HG02884 (cell line): ENCODE measurements around the gene AGAP1.

Experiments used
- ATAC-seq: cut with Tn5 transposase; IDR thresholded peaks from one replicate; pipeline ENCODE4 v1.9.1; 2021; ENCODE audit warnings: mild to moderate bottlenecking, moderate library complexity; ENCODE audit not compliant: unreplicated experiment

AGAP1 gene

DNA sequence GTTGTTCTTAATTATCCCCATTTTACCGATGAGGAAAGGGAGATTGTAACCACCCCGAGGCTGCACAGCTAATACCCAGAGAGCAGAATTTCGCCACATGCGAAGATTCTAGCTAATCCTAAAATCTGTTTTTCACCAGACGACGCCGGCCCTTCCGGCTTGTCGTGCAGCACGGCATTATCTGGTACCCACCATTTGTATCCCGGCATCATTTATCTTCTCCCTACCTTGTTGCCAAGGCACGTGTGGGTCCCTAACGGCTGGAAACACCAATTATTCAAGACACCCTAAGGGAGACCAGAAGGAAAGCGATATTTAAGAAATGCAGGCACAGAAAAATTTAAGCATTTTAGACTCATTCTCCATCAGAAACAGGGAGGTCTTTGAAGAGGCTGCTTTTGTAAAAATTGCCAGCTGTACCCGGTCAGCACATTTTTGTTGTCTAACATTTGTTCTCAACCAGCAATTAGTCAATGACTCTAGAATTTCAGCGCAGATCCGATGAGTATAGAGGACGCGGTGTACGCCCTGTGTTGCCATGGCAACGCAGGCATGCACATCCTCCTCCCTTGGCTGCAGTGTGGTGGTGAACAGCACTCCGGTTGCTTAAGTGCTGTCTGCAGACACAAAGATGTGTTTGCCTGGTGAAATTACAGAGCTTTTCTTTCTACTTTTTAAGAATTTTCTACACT is 111.6 kb downstream of the AGAP1 start:
- ATAC-seq: no peak

DNA sequence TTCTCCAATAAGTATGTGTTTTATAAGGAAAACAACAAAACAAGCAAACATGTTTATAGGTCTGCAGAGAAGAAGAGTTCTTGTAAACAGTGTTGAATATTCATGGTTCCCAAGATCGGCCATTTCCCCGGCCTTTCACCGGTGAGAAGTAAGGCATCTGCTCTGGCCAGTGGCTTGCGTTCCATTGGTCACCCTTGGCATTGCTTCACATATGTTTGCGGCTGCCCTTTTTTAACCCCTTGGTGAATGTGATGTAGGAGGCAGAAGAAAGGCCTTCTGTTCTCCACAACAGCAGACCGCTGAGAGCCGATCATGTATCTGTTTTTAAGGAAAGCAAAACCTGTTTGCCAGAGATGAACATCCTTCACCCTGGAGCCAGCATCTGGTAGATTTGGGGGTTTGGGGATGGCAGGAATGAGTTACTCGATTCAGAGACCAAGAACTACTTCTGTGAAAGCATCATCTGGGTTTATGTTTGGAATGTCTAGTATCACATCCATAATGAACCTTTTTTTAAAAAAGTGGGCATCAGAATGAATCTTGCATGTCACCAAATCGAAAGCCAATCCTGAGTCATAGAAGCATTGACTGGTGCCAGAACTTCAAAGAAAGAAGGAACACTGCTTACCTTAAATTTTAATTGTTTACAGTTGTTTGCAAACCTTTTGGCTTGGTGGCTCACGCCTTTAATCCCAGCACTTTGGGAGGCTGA is 112.3 kb downstream of the AGAP1 start:
- no peak for ATAC-seq

DNA sequence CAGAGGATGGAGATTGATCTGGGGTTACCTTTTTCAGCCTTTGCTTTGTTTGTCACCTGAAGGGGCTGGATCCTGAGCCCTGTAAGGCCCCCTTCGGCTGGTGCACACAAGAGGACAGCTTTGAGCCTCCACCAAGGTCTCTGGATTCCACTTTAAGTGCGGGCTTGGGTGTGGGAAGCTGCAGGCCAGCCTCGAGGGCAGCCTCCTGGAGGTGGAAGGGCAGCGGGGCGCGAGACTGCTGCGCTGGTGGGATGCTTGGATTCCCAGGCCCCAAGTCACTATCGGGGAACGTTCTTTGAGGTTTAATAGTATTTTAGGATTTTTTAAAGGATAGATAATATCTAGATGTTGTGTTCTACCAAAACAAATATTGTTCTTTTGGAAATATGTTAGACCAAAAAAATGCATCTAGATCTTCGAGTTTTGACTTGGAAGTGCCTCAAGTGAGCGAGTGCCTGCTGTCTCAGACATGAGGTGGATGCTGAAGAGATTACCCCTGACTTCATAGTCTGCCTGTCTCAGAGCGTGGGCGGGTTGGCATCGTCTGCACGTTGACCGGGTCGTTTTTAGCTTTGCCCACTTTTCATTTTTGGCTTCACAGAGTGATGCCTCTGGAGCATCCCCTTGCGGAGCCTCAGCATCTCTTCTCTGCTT is 113.8 kb downstream of the AGAP1 start:
- ATAC-seq: no peak

DNA sequence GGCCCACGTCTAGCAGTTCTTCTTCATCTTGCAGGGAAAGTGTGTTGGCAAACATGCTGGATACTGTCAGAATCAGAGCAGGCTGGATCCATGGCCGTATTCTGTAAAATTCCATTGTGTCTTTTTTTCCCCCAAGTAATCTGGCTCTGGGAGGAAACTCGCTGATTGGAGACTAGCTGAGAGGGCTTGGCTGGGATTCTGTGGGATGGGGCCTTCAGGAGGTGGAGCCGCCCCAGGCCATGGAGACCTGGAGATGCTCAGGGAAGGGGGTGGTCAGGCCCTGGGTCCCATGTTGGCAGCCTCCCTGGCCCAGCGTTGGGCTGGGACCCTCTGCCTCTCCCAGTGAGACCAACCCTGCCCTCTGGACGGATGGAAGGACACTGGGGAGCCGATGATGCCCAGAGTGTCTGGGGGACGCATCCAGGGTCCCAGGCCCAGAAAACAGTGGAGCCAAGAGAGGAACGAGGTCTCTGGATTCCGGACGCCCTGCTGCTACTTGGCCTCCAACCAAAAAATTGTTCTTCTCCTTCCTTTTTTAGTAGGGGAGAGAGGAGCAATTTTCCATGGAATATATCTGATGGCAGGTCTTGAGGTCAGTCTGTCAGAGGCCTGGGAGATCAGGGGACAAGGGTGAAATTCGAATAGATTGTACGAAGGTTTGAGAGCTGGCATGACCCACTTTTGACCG is 114.5 kb downstream of the AGAP1 start:
- no peak for ATAC-seq

DNA sequence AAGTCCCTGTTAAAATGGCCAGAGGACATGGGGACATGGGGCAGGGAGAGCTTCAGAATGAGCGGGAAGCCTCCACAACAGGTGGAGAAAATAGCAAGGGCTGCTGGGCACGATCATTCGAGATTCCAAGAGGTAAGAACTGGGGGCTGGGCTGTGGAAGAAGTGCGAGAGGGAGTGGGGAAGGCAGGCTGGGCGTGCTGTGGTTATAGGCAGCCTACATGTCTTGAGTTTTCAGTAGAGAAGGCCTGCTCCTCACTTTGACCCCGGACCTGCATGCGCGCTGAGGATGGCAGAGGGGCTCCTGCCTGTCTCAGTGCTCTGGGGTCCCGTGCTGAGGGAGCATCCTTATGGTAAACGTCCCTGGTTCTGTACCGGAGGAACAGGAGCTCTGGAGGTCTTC is 115.5 kb downstream of the AGAP1 start:
- no peak for ATAC-seq

DNA sequence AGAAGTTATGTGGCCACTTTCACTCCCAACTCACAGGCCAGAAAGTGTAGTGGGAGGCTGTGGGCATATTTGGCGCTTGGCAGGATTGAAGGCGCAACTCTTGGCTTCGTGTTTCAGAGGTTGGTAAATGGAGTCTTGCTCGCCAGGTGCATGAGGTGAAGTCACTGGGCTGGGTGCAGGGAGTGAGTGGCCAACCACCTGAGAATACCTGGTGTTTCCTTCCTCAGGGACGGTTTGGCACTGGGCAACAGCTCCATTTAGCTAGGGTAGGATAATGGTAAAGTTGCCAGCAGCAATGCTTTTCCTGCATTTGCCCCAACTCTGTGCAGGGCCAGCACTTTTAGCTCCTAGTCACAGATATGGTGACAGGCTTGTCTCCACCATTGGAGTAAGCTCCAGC is 115.9 kb downstream of the AGAP1 start:
- ATAC-seq: no peak

DNA sequence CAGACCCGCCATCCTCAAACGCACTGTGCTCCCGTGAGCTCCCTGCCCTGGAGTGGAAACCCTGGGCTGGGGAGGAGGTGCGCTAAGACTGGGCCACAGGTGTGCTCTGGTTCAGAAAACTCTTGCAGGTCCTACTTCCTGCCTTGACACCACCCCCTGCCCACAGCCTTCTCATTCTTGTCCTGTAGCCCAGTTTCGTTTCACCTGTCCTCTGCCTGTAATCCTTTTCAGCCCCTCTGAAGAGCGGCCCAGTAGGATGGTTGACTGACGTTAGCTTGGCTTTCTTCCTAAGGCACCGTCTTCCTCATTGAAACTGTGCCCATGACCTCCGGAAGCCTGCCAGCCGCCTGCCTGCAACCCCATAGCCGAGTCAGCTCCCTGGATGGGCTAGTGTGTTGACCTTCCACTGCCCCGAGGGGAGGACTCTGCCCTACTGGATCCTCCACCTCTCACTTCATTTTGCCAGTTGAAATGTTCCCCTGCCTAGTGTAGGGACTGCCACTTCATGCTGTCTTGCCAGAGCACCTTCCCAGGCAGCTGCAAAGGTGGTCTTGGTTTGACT is 116.9 kb downstream of the AGAP1 start:
- ATAC-seq: no peak

DNA sequence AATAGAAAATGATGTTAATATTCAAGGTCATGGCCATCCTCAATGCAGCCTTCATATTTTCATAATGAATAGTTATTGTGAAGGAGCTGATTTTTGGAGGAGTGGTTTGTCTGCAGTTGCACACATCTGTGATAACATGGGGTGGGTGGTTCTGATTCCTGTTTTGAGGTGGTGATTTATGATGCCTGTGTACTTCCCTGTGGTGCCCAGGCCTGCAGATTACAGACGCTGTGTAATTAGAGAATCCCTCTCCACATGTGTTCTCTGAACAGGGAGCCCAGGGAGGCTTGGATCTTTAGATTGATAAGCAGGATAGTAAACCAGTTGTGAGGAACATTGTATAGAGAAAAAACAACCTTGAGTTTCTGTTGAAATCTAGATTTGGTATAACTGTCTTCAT is 117.5 kb downstream of the AGAP1 start:
- ATAC-seq: no peak

DNA sequence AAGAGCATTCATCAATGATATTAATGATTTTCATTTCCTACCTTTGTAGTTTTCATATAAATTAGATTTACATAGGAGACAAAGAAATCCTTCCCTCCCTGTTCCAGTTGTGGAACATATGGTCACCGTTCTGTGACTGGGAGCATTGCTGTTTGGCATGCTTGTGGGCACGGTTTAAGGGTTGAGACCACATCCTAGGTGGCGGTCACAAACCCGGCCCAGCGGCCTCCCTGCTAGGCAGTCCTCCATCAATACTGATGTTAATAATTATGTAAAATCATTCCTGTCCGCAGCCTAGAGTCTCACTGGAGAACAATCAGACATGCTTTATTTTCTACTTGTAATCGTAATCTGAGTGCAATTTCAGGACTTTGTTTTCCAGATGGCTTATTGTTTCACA is 117.9 kb downstream of the AGAP1 start:
- ATAC-seq: no peak

DNA sequence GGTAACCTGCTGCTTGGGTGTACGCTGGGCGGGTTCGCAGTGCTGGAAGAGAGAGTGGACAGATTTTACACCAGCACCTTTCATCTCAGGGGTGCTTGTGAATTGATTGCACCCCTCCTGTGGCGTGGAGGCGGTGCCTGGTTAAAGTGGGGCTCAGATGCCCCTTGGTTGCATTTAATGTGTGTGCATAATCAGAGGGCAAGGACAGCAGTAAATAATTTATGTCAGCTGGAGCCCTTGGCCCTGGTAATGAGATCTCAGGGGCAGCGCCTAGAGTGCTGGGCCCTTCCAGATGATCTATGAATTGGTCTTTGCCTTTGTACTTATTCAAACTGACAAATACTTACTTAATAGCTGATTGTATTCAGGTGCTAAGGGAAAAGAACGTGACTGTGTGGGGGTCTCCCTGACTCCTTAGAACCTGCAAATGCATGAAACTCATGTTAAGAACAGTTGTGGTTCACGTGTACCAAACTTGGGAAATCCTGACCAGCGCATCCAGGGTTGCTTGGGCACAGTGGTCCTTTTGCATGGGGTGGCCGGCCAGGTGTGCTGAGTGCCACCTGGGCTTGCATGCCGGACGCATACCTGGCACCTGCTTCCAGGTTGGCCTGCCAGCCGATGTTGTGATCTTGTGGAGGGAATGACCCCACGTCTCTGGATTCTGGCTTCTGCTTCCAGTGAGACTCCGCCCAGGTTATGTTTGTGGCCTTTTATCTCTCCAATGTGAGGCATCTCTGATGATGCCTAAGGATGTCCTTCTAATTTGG is 118.5 kb downstream of the AGAP1 start:
- ATAC-seq: no peak

DNA sequence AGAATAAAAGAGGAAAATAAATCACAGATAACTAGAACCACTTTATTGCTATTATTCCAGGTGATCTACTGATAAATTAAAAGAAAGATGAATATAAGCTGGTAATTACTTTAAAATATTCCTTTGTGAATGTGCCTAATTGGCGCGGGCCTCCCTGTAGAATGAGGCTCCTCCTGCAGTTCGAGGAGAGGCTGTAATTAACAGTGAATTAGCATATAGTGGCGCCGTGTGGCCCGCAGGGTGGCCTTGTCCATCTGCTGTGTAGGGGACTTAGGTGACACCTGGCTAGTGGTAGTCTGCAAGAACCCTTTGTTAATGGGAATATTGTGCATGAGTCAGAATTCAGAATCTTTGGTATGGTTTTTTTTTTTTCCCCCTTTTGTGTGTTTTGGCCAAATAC is 119.8 kb downstream of the AGAP1 start:
- ATAC-seq: no peak

DNA sequence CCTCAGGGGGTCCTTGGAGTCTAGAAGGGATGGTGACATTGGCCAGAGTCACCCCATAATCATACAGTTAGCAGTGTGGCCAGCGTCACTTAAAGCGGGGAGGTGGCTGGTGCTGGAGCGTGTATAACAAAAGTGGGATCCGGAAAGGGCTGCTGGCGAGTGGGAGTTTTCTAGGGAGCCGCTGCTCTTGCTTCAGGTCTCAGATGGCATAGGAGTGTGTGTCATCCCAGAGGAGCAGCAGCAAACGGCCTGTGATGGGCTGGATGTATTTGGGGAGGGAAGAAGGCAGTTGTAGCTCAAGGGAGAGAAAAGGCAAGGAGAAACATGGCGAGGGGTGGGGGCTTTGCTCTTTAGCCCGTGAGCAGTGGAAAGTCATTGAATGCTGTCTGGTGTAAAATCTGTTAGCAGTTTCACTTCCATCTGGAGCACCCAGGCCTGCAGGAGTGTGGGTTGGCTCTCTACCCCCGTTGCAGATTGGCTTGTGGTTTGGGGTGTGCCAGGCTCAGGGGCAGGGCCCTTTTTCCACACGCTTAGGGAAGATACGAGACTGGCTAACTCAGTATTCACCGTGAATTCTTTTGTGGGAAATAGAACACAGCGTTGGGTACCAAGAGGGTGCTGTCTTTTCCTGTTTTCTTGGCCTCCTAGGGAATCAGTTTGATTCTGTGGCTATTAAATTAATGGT is 120.5 kb downstream of the AGAP1 start:
- no peak for ATAC-seq

DNA sequence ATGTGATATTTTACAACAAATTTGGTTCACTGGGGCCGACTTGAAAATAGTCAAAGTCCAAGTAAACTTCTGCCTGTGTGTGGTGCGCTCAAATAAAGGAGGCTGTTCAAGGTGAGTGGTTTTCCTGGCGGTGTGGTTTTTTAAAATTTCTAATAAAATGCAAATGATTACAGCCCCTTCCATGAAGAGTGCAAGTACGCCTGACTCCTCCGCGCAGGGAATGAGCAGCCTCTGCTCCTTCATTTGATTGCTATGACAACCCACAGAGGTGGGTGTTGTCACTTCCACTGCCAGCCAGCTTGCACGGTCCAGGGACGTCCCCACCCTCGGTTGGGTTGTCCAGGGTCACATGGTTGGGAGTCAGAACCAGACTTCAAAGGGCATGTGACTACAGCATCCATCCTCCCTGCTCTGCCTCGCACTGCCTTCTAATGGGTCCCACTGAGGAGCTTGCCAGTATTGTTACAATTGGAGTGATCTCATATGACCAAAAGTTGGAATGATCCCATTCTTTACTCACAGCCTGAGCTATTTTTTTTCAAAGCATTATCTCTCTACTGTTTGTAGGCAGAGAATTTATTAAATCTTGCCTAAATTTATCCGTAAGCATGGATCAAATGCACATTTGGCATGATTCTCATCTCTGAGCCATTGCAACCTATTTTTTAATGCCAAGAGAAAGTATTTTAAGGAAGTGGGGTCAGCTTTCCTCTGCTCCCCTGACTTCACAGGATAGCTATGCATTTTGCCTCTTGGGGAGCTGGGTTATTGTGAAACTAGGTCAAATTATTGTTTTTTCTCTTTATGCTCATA is 121.3 kb downstream of the AGAP1 start:
- ATAC-seq: no peak

DNA sequence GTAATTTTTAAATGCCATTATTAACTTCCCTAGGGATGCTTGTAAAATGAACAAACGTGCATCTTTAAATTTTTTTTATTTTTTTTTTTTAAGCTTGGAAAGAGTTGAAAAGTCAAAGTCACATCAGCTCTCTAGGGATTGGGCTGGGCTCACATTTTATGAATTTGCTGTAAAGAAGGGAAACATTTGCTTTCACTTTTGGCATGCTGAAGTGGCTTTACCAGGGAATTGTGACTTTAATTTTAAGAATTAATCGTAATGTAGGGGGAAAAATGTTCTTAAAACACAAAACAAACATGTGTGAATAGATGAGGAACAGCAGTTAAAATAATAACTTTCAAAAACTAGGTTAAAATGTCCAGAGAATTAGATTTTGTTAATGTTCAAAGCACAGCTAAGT is 123.0 kb downstream of the AGAP1 start:
- no peak for ATAC-seq

DNA sequence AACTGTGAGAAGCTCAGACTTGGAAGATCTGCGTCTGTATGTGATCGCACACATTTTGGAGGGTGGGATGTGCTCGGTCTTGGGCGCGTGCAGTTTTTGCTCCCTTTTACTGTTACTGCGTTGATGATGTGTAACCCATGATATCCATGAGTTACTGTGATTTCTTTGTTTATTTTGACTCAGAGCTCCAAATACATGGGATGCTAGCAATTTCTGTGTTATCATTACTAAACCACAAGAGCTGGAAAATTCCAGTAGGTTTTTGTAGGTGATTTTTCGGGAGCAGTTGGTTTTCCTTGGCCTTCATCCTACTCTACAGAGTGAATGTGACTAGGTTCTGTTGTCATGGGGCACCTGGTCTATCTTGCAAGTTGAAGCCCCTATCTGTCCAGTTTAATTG is 124.2 kb downstream of the AGAP1 start:
- ATAC-seq: no peak

DNA sequence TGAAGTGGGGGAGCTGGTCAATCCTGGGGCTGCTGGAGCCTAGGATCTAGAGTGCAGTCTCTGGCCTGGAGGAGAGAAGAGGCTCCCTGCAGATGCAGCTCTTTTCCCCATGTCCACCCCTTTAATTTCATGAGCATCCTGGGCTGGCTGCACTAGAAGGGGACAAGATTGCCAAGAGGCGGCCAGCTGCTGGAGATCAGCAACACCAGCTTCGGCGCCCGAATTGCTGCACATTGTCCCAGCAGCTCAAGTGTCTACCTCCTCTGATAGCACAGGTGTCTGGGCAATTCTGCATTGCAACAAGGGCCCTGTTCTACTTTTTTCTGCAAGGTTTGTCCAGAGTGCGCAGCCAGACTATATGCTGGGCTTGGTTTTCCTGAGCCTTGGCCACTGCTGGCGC is 125.7 kb downstream of the AGAP1 start:
- ATAC-seq: no peak

DNA sequence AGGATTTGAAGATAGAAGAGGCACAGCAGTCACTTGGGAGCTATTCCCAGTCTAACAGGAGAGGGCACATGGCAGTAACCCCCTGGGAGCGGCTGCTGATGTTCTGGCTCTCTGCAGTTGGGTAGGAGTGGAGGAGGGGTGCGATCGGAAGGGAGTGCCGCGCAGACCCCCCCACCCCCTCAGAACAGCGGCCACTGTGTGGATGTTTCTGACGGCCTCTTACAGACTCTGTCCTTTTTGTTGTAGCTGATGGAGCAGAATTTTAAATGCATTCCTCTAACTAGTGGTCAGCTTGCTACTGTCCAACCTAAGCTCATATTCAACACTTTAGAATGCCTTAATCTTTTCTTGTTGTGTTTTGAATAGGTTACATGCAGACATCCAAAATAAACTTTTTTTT is 127.9 kb downstream of the AGAP1 start:
- ATAC-seq: no peak

DNA sequence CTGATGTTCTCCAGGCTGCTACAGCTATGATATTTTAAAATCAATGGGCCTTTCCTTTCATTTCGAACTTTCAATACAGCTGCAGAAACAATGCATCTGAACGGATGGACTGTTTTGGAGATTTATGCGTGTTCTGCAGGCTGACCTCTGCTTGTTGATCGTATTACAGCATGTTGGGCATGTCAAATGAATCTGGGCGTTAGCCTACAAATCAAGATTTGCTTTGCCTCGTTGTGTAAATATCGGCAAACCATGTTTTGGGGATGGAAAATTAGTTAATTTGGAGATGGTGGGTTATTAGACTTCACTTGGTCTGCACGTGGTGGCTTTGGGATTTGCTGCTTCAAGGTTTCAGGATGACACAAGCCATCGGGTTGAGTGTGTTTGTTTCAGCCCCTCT is 129.3 kb downstream of the AGAP1 start:
- no peak for ATAC-seq

DNA sequence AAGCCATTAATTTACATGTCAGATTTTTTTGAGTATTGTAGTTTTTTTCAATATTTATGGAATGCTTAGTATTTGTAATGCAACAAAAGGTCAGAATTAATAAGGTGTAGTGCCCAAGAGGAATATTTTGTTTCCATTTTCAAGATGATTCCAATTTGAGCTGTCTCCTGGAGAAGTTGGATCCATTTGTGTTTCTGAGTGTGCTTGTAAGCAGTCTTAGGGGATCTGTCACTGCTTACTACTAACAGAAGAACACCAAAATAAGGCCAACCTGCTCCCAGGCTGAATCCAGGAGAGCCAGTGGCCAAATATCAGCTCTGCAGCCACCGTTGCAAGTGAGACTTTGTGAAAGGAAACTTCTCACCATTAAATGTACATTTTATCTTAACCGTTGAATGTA is 129.9 kb downstream of the AGAP1 start:
- no peak for ATAC-seq
